ENCODE data around the gene RDH8.

GRCh38 chr19:10033614-10034013 is 20.3 kb downstream of the RDH8 start:
- TF ChIP-seq CTCF (IDR thresholded peaks at IDR 0.05) (no peak), POLR2AphosphoS5 (IDR thresholded peaks at IDR 0.05; ENCODE audit: low read depth, low read length) (no peak)
